Progenitor cell of endocrine pancreas (in vitro differentiated cells): ENCODE measurements around the gene NDUFA13. TPM values are rescaled to one million over a fixed set of nuclear protein-coding genes. Genes with fewer than 3 reads are reported as not detected.
A peak's percentile ranks its signal among the peaks of the same experiment; 100 is the strongest.

Source experiments
- DNase-seq: peaks from one replicate; pipeline ENCODE4 v3.0.0; 2021; ENCODE audit warnings: low spot score; ENCODE audit not compliant: unreplicated experiment
- H3K27ac Mint-ChIP-seq: 2 replicates; pipeline ENCODE4 v1.8.0; 2021; ENCODE audit warnings: mild to moderate bottlenecking, moderate library complexity, mixed read lengths
- H3K27me3 Mint-ChIP-seq: 2 replicates; pipeline ENCODE4 v1.8.0; 2021; ENCODE audit warnings: mixed read lengths
- H3K36me3 Mint-ChIP-seq: 2 replicates; pipeline ENCODE4 v1.8.0; 2022; ENCODE audit warnings: mixed read lengths; ENCODE audit not compliant: insufficient read depth
- H3K4me1 Mint-ChIP-seq: 2 replicates; pipeline ENCODE4 v1.8.0; 2021; ENCODE audit warnings: low read depth, mixed read lengths
- H3K4me3 Mint-ChIP-seq: 2 replicates; pipeline ENCODE4 v1.8.0; 2021; ENCODE audit warnings: low read depth, mild to moderate bottlenecking, moderate library complexity, mixed read lengths
- H3K9me3 Mint-ChIP-seq: 2 replicates; pipeline ENCODE4 v1.8.0; 2021; ENCODE audit warnings: low read depth, mixed read lengths
- CTCF ChIP-seq: fragments of 200-600 bp; sonication (generic); IDR thresholded peaks from one replicate; pipeline ENCODE4 v1.5.0; 2021; ENCODE audit warnings: antibody characterized with exemption, mild to moderate bottlenecking; ENCODE audit not compliant: unreplicated experiment
- total RNA-seq: library from RNA; stranded (reverse); gene quantifications from 2 replicates; pipeline ENCODE4 v1.2.1, GENCODE V29; 2021

NDUFA13 gene
- total RNA-seq, 1 donor from 2014 or later, result 346 TPM

- H3K36me3 Mint-ChIP-seq, result peaks cover 3% of the 10 kb centered on the region
- no peak for TF ChIP-seq CTCF
- no peak for DNase-seq
- no peak overlapping the region for H3K27ac Mint-ChIP-seq
- H3K9me3 Mint-ChIP-seq, result no peaks in the 10 kb centered on the region
- H3K27me3 Mint-ChIP-seq, result no peaks in the 10 kb centered on the region
- peaks cover 1% of the 10 kb centered on the region for H3K4me1 Mint-ChIP-seq
- H3K4me3 Mint-ChIP-seq, result no peak overlapping the region
Observed at GRCh38 chr19:19513682-19514081, 2.3 kb upstream of the NDUFA13 start.

- DNase-seq, result no peak
- Mint-ChIP-seq H3K4me3 (no peak overlapping the region), H3K9me3 (no peaks in the 10 kb centered on the region), H3K27ac (no peak overlapping the region), H3K27me3 (no peaks in the 10 kb centered on the region), H3K4me1 (peaks cover 1% of the 10 kb centered on the region), H3K36me3 (peaks cover 5% of the 10 kb centered on the region)
- no peak for TF ChIP-seq CTCF
Observed at GRCh38 chr19:19514215-19514657, 1.8 kb upstream of the NDUFA13 start.

GRCh38 chr19:19514881-19515641, 964 bp upstream of the NDUFA13 start, which contains the start of gene TSSK6:
Gene TSSK6, minus strand, starts transcription at chr19:19515548. Its CDS starts 121 bp downstream, at chr19:19515427.
- no peak for TF ChIP-seq CTCF
- H3K4me3 Mint-ChIP-seq, result peak within 1 kb of the TSS; percentile 92
- no peak for DNase-seq
- peaks cover 8% of the 10 kb centered on the region for H3K36me3 Mint-ChIP-seq
- H3K27me3 Mint-ChIP-seq, result no peaks in the 10 kb centered on the region
- peak within 1 kb of the TSS; percentile 95 for H3K27ac Mint-ChIP-seq
- peaks cover 1% of the 10 kb centered on the region for H3K4me1 Mint-ChIP-seq
- no peaks in the 10 kb centered on the region for H3K9me3 Mint-ChIP-seq

- H3K4me1 Mint-ChIP-seq, result peaks cover 1% of the 10 kb centered on the region
- H3K9me3 Mint-ChIP-seq, result no peaks in the 10 kb centered on the region
- peak overlapping the region; percentile 92 for H3K4me3 Mint-ChIP-seq
- no peak for DNase-seq
- H3K27ac Mint-ChIP-seq, result no peak overlapping the region
- no peaks in the 10 kb centered on the region for H3K27me3 Mint-ChIP-seq
- peaks cover 14% of the 10 kb centered on the region for H3K36me3 Mint-ChIP-seq
- no peak for TF ChIP-seq CTCF
Observed at GRCh38 chr19:19517235-19517619, 1.2 kb downstream of the NDUFA13 start.

- no peak for TF ChIP-seq CTCF
- DNase-seq, result no peak
- Mint-ChIP-seq H3K4me1 (peaks cover 1% of the 10 kb centered on the region), H3K9me3 (no peaks in the 10 kb centered on the region), H3K27ac (no peak overlapping the region), H3K27me3 (no peaks in the 10 kb centered on the region), H3K4me3 (no peak overlapping the region), H3K36me3 (peaks cover 14% of the 10 kb centered on the region)
Observed at GRCh38 chr19:19520989-19521388, 5.0 kb downstream of the NDUFA13 start.
